Karpas-422 (cell line): Measurements from ENCODE around the gene MAGEB2. TPM values are rescaled to one million over a fixed set of nuclear protein-coding genes. Genes with fewer than 3 reads are reported as not detected.

Source experiments
- DNase-seq: peaks from one replicate; pipeline ENCODE4 v3.0.0-alpha.2; 2015
- H2AFZ ChIP-seq: fragments of 200-600 bp; sonication (generic); 2 replicates; pipeline ENCODE4 v1.6.1; 2014; ENCODE audit warnings: antibody characterized with exemption, low read length, mixed read lengths
- H3K27ac ChIP-seq: fragments of 200-600 bp; sonication (generic); 2 replicates; pipeline ENCODE4 v1.5.1; 2014; ENCODE audit warnings: mild to moderate bottlenecking, low read length, moderate library complexity
- H3K27me3 ChIP-seq: fragments of 200-600 bp; sonication (generic); 2 replicates; pipeline ENCODE4 v1.6.1; 2014; ENCODE audit warnings: low read length, mixed read lengths
- H3K36me3 ChIP-seq: fragments of 200-600 bp; sonication (generic); 2 replicates; pipeline ENCODE4 v1.6.1; 2014; ENCODE audit warnings: low read length, mixed read lengths; ENCODE audit not compliant: insufficient read depth
- H3K4me1 ChIP-seq: fragments of 200-600 bp; sonication (generic); 2 replicates; pipeline ENCODE4 v1.6.1; 2014; ENCODE audit warnings: mild to moderate bottlenecking, low read length, mixed read lengths
- H3K4me2 ChIP-seq: fragments of 200-600 bp; sonication (generic); 2 replicates; pipeline ENCODE4 v1.6.1; 2014; ENCODE audit warnings: low read length, low read depth, mild to moderate bottlenecking; ENCODE audit not compliant: poor library complexity, severe bottlenecking
- H3K4me3 ChIP-seq: fragments of 200-600 bp; sonication (generic); 2 replicates; pipeline ENCODE4 v1.5.1; 2014; ENCODE audit warnings: mild to moderate bottlenecking, antibody characterized with exemption, low read length, mixed read lengths
- H3K79me2 ChIP-seq: fragments of 200-600 bp; sonication (generic); 2 replicates; pipeline ENCODE4 v1.6.1; 2014; ENCODE audit warnings: mild to moderate bottlenecking, low read length, mixed read lengths
- H3K9ac ChIP-seq: fragments of 200-600 bp; sonication (generic); 2 replicates; pipeline ENCODE4 v1.6.0; 2014; ENCODE audit warnings: low read length
- H3K9me2 ChIP-seq: fragments of 200-600 bp; sonication (generic), shearing (Covaris generic); replicated peaks from 2 replicates; pipeline ENCODE4 v1.6.0; 2014; ENCODE audit warnings: mild to moderate bottlenecking, low read length, moderate library complexity; ENCODE audit not compliant: insufficient read depth
- H3K9me3 ChIP-seq: fragments of 300-700, 200-600 bp; sonication (generic); 2 replicates; pipeline ENCODE4 v1.6.1; 2014; ENCODE audit warnings: low read length, mixed read lengths
- H4K20me1 ChIP-seq: fragments of 200-600 bp; sonication (generic); 2 replicates; pipeline ENCODE4 v1.6.1; 2014; ENCODE audit warnings: mild to moderate bottlenecking, antibody characterized with exemption, low read length, low read depth; ENCODE audit not compliant: insufficient read depth
- total RNA-seq: library from RNA; depleted of rRNA; stranded (reverse); fragments of >200 nt; shearing (Covaris generic); gene quantifications from 2 replicates; pipeline ENCODE4 v1.2.3, GENCODE V29; 2014; ENCODE audit warnings: low replicate concordance; rRNA removed

MAGEB2 gene
- total RNA-seq, 1 experiment from 2014 or later, result not detected

GRCh38 chrX:30248854-30249253 lies 33.5 kb downstream of the MAGEB2 start:
- no peak overlapping the region for H3K4me2 ChIP-seq
- no peaks in the 10 kb centered on the region for H4K20me1 ChIP-seq
- H3K9me3 ChIP-seq, result no peaks in the 10 kb centered on the region
- no peak for DNase-seq
- H3K27ac ChIP-seq, result no peak overlapping the region
- H3K27me3 ChIP-seq, result no peaks in the 10 kb centered on the region
- H2AFZ ChIP-seq, result no peak overlapping the region
- no peaks in the 10 kb centered on the region for H3K36me3 ChIP-seq
- no peaks in the 10 kb centered on the region for H3K9me2 ChIP-seq
- no peaks in the 10 kb centered on the region for H3K79me2 ChIP-seq
- H3K9ac ChIP-seq, result no peak overlapping the region
- no peak overlapping the region for H3K4me3 ChIP-seq
- no peaks in the 10 kb centered on the region for H3K4me1 ChIP-seq

DNA sequence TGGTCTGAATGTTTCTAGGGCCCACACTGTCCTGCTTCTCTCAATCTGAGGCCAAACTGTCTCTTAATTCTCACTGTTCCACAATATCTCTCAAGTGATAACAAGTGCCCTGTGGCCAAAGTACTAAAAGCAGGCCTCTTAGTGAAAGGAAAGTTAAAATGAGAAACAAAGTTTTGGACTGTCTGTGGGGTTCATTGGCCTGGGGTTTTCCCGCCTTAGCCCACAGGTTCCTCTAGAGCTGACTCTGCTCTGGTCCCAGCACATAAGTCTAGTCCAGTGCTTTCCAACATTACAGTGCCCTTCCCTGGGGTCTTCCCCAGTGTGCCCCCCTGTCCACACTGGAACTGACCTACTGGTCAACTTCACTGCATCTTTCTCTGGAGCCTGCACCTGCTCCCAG lies 37.9 kb downstream of the MAGEB2 start:
- no peaks in the 10 kb centered on the region for H3K36me3 ChIP-seq

DNA sequence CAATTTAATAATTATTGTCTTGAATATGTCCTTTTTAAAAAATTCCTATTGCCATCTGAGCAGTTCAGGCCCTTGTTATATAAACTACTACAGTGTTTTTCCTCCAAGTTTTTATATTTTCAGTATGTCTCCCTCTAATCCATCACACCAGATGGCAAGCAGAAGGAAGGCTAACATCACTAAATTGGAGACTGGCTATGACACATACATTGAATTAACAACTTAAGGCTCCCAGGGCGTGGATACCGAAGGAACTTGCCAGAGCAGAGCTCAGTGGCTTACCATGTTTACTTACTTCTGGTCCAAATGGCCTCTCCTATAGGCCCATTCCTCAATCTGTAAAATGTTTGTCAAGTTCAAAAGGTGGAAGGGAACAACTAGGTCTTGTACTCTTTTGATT lies 44.6 kb downstream of the MAGEB2 start:
- no peak overlapping the region for H3K9ac ChIP-seq
- no peak overlapping the region for H2AFZ ChIP-seq
- H3K79me2 ChIP-seq, result no peaks in the 10 kb centered on the region
- no peaks in the 10 kb centered on the region for H3K9me2 ChIP-seq
- H3K27ac ChIP-seq, result no peak overlapping the region
- no peaks in the 10 kb centered on the region for H3K27me3 ChIP-seq
- H3K9me3 ChIP-seq, result no peaks in the 10 kb centered on the region
- H3K4me2 ChIP-seq, result no peak overlapping the region
- H4K20me1 ChIP-seq, result no peaks in the 10 kb centered on the region
- no peak for DNase-seq
- no peak overlapping the region for H3K4me3 ChIP-seq
- no peaks in the 10 kb centered on the region for H3K36me3 ChIP-seq
- no peaks in the 10 kb centered on the region for H3K4me1 ChIP-seq

More for the DNA sequence above, 37.9 kb downstream of the MAGEB2 start:
- Histone ChIP-seq H3K79me2 (no peaks in the 10 kb centered on the region), H3K9me2 (no peaks in the 10 kb centered on the region), H3K4me2 (no peak overlapping the region), H3K27ac (no peak overlapping the region), H3K4me3 (no peak overlapping the region), H4K20me1 (no peaks in the 10 kb centered on the region), H3K9ac (no peak overlapping the region), H2AFZ (no peak overlapping the region), H3K9me3 (no peaks in the 10 kb centered on the region), H3K4me1 (no peaks in the 10 kb centered on the region), H3K27me3 (no peaks in the 10 kb centered on the region)
- no peak for DNase-seq

DNA sequence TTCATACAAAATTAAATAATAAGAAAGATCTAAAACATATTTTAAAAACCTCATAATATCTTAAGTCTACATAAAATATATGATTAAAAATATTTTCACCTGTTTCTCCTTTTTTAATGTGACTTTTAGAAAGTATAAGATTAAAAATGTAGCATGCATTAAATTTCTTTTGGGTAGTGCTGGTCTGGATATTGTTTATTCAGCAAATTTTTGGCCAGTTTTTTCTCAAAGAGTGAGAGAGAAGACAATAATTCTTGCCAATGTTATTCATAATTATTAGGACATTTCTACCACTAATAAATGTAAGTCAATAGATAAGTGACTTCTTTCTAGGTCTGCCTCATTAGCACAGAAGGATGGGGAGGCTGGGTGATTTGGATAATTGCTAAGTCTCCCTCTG lies 45.6 kb downstream of the MAGEB2 start:
- no peak overlapping the region for H3K4me3 ChIP-seq
- no peaks in the 10 kb centered on the region for H4K20me1 ChIP-seq
- no peak overlapping the region for H3K4me2 ChIP-seq
- no peaks in the 10 kb centered on the region for H3K79me2 ChIP-seq
- no peak overlapping the region for H3K9ac ChIP-seq
- H3K36me3 ChIP-seq, result no peaks in the 10 kb centered on the region
- DNase-seq, result no peak
- H3K27me3 ChIP-seq, result no peaks in the 10 kb centered on the region
- no peaks in the 10 kb centered on the region for H3K4me1 ChIP-seq
- no peaks in the 10 kb centered on the region for H3K9me2 ChIP-seq
- no peaks in the 10 kb centered on the region for H3K9me3 ChIP-seq
- H2AFZ ChIP-seq, result no peak overlapping the region
- no peak overlapping the region for H3K27ac ChIP-seq

- Histone ChIP-seq H3K36me3 (no peaks in the 10 kb centered on the region), H3K9ac (no peak overlapping the region), H3K9me2 (no peaks in the 10 kb centered on the region), H3K27me3 (no peaks in the 10 kb centered on the region), H3K79me2 (no peaks in the 10 kb centered on the region), H3K4me2 (no peak overlapping the region), H3K4me3 (no peak overlapping the region), H4K20me1 (no peaks in the 10 kb centered on the region), H3K9me3 (no peaks in the 10 kb centered on the region), H2AFZ (no peak overlapping the region), H3K4me1 (no peaks in the 10 kb centered on the region), H3K27ac (no peak overlapping the region)
- no peak for DNase-seq
Observed at GRCh38 chrX:30262763-30263162, 47.4 kb downstream of the MAGEB2 start.

Other genes with a start within 250 kb of the MAGEB2 start
- gene MAGEB3, start 15.1 kb downstream of the MAGEB2 start, total RNA-seq, result not detected in 2 replicates
- gene MAGEB4, start 26.4 kb downstream of the MAGEB2 start, total RNA-seq, result not detected in 2 replicates
- gene MAGEB1, start 31.6 kb downstream of the MAGEB2 start, total RNA-seq, result not detected in 2 replicates
- gene NR0B1, start 93.8 kb downstream of the MAGEB2 start, total RNA-seq, result not detected in 2 replicates